ENCODE data around the gene SLC26A3.
"Not testable (repeated sequence)": the region's sequence is repeated elsewhere in the genome, so short reads cannot be mapped to it uniquely, and the experiment has no call there.

Gene SLC26A3

DNA sequence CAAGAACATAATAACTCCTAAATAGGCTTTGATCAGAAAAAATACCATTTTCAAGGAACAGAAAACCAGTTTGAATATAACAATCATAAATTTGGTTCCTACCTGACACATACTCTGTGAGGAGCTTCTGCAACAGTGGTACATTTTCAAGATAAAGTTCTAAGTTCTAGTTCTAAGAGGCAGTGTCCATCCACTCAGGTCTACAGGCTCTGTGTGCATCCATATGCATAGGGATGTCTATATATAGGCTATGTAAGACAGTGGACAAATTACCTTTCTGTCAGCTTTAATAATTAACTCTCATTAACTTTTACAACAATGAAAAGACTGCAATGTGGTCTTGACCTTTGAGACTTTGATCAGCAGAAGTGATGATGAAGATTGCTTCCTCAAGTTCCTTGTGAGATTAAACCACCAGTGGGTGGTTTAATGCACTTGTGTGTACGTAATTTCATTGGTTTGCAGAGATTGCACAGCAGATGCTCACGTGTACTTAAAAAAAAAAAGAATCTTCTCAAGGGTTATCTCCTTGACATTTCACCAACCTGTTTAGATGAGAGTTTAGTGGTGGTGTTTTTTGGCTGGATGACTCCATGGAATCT lies at the start of gene SLC26A3:
Gene SLC26A3, minus strand, starts transcription at position 215 of the 602 bp plus-strand sequence. CDS start 8,714 bp downstream, outside the sequence.
- DNase-seq, result no peak

GRCh38 chr7:107850643-107851042 lies 47.6 kb upstream of the SLC26A3 start:
- DNase-seq, result no peak

DNA sequence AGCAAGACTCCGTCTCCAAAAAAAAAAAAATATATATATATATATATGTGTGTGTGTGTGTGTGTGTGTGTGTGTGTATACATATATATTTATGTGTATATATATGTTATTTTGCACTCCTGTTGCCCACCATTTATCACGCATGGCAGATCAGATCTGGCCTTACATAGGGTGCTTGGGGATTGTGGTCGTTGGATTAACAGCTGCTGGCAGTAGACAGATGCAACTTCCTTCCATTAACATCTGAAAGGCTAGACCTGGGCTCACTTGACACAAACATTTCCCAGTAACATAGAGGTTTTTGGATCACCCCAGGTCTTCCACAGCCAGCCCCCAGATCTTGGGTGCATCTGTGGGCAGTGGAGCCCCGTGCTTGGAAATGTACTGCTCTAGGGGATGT lies 47.2 kb upstream of the SLC26A3 start:
- no peak for DNase-seq

GRCh38 chr7:107848211-107848610 lies 45.2 kb upstream of the SLC26A3 start:
- DNase-seq, result not testable (repeated sequence)

DNA sequence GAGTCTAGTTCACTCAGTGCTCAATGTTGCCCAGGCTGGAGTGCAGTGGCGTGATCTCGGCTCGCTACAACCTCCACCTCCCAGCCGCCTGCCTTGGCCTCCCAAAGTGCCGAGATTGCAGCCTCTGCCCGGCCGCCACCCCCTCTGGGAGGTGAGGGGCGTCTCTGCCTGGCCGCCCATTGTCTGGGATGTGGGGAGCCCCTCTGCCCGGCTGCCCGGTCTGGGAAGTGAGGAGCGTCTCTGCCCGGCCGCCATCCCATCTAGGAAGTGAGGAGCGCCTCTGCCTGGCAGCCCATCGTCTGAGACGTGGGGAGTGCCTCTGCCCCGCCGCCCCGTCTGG lies 44.8 kb upstream of the SLC26A3 start:
- not testable (repeated sequence) for DNase-seq

- DNase-seq, result no peak
Observed at GRCh38 chr7:107847168-107847835, 44.3 kb upstream of the SLC26A3 start.

- DNase-seq, result no peak
Observed at GRCh38 chr7:107846324-107846723, 43.3 kb upstream of the SLC26A3 start.

DNA sequence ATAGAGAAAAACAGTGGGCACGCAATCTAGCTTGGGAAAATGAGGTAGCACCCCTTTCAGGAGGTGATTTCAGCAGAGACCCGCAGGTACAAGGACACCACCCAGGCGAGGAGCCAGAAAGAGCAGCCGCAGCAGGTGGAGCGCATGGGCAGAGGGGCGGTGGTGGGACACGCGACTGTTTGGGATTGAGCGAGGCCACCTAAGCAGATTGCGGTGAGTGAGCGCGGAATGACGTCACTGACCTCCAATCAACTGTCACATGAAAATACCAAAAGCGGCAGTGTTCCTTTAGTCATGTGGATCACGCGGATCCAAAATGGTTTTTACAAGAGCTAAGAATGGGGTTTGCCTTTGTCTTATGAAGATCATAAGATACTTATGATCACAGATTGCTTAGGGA lies 40.2 kb upstream of the SLC26A3 start:
- no peak for DNase-seq

GRCh38 chr7:107842213-107842612 lies 39.2 kb upstream of the SLC26A3 start:
- DNase-seq, result no peak

DNA sequence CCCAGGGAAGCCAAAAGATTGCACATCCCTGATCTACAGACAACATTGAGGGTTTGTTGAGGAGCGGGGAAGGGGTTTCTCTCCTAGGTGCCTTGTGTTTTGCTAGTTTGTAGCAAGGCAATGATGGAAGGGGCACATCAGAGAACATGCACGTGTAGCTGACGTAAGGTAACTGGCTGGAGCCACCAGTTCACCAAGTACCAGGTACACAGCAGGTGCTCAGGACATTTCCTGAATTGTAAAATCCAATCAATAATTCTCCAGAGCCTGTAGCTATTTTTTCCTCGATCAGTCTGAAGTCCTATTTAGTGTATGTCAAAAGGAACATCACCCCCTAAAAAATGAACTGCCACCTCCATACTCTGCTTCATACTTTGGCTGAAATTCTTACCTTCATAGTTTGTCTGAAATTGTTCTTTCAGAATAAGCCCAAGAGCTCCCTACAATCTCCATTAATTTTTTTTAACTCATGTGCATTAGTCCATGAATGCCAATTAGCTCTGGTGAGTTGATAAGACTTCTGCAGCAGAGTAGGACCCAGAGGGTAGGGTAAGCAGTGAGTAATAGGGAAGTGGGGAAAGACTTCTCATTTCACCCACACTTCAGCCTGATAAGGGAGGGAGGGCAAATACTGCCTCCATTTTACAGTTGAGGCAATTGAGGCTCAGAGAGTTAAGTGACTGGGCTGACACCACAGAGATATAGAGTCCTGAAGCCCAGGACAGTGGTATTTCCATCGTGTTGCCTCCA lies 36.0 kb upstream of the SLC26A3 start:
- no peak for DNase-seq

DNA sequence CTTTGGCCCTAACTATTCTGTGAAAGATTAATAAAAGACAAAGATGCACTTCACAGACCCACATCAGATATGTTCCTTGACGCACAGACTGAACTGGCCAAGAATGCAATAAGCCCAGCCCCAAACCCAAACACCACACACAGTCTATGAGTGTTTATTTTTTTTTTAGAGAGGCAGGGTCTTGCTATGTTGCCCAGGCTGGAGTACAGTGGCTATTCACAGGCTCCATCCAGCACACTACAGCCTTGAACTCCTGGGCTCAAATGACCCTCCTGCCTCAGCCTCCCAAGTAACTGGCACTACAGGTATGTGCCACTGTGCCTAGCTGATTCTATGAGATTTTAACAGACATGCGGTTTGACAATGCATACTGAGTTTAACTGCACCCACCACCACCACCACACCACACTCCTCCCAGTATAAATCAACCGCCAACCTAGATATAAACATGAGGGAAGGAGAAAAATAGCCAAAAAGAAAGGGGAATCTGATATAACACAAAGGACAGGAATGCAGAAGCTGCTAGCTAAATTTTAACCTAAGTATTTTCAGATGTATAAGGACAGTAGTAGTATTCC lies 35.1 kb upstream of the SLC26A3 start:
- DNase-seq, result no peak

DNA sequence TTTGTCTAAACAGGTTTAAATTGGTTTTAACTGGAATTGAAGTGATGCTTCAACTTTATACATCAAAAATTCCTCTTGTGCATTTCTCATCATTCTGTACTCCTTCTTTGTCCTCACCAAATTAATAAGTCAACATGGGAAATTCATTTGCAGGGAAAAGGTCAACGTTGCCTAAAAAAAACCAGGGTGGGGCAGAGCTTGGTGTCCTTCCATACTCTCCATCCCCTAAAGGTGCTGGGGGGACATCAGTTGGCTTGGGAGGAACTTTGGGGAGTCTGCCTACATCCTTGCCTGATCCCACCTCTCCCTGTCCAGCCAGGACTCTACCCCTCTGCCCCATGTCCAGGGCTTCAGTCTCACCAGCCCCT lies 34.1 kb upstream of the SLC26A3 start:
- no peak for DNase-seq

- DNase-seq, result no peak
Observed at GRCh38 chr7:107836237-107837144, 33.5 kb upstream of the SLC26A3 start.

- DNase-seq, result no peak
Observed at GRCh38 chr7:107834401-107834800, 31.4 kb upstream of the SLC26A3 start.

- DNase-seq, result no peak
Observed at GRCh38 chr7:107833684-107834106, 30.7 kb upstream of the SLC26A3 start.

DNA sequence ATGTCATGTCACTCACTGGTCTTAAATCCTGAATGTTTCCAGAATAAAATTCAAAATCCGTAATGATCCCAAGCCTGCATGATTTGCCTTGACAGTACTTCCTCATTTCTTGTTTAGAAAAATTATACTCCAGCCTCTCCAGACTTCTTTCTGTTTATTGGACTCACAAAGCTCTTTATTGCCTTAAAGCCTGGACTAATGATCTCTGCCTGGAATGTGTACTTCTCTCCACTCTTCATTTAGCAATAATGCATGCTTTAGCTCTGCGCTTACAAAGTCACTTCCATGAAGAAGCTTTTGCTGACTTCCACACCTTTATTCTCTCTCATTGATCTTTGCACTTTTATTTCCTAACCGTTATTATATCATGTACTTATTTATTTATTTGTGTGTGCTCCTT lies 27.4 kb upstream of the SLC26A3 start:
- no peak for DNase-seq

GRCh38 chr7:107828540-107828939 lies 25.5 kb upstream of the SLC26A3 start:
- DNase-seq, result no peak

- DNase-seq, result no peak
Observed at GRCh38 chr7:107827501-107827900, 24.5 kb upstream of the SLC26A3 start.

GRCh38 chr7:107826451-107826850 lies 23.4 kb upstream of the SLC26A3 start:
- no peak for DNase-seq

DNA sequence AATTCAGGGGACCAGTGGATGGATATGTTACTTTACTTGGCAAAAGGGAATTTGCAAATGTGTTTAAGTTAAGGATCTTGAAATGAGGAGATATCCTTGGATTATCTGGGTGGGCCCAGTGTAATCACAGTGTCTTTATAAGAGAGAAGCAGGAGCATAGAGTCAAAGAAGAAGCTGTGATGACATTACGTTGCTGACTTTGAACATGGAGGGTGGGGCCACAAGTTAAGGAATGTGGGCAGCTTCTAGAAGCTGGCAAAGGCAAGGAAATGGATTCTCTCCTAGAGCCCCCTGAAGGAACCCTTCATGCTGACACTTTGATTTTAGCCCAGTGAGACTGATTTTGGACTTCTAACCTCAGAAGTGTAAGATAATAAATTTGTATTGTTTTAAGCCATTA lies 21.8 kb upstream of the SLC26A3 start:
- no peak for DNase-seq

DNA sequence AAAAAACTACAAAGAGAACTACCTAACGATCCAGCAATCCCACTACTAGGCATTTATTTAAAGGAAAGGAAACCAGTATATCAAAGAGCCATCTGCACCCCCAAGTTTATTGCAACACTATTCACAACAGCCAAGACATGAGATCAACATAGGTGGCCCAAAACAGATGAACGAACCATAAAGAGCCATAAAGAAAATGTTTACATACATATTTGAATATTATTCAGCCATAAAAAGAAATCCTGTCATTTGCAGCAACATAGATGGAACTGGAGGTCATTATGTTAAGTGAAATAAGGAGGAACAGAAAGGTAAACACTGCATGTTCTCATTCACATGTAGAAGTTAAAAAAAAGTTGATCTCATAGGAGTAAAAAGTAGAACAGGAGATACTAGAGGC lies 15.6 kb upstream of the SLC26A3 start:
- DNase-seq, result no peak

GRCh38 chr7:107816011-107816566 lies 13.1 kb upstream of the SLC26A3 start:
- DNase-seq, result no peak

Measured in stimulated activated CD4-positive, alpha-beta T cell treated with anti-CD3 and anti-CD28 coated beads, Interleukin-12 subunit alpha, Interleukin-12 subunit beta, amount 100 ng/mL, for 4 hours (primary cell).